Measurements from ENCODE around the gene CCDC61.

DNA sequence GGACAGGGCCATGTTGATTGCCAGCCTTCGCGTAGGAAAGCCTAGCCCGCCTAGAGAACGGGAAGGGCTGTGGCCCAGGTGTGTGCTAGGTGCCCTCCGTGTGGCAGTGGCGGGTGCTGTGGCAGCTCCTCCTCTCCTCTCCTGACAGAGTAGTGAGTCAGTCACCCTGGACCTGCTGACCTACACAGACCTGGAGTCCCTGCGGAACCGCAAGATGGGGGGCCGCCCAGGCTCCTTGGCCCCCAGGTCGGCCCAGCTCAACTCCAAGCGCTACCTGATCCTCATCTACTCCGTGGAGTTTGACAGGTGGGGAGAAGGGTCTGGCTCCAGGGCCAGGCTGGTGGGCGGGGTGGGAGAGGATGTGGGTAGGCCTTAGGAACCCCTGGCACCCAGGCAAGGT lies 11.1 kb downstream of the CCDC61 start:
- TF ChIP-seq, protein P1, sequence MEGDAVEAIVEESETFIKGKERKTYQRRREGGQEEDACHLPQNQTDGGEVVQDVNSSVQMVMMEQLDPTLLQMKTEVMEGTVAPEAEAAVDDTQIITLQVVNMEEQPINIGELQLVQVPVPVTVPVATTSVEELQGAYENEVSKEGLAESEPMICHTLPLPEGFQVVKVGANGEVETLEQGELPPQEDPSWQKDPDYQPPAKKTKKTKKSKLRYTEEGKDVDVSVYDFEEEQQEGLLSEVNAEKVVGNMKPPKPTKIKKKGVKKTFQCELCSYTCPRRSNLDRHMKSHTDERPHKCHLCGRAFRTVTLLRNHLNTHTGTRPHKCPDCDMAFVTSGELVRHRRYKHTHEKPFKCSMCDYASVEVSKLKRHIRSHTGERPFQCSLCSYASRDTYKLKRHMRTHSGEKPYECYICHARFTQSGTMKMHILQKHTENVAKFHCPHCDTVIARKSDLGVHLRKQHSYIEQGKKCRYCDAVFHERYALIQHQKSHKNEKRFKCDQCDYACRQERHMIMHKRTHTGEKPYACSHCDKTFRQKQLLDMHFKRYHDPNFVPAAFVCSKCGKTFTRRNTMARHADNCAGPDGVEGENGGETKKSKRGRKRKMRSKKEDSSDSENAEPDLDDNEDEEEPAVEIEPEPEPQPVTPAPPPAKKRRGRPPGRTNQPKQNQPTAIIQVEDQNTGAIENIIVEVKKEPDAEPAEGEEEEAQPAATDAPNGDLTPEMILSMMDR (IDR thresholded peaks at IDR 0.05), result no peak
- TF ChIP-seq POLR2A (IDR thresholded peaks at IDR 0.05) (no peak), POLR2AphosphoS5 (IDR thresholded peaks at IDR 0.05) (no peak)

Data from suprapubic skin (tissue), 4 donors.